K562 (cell line): ENCODE results near the gene DAGLA. TPM values are rescaled to one million over a fixed set of nuclear protein-coding genes. Genes with fewer than 3 reads are reported as not detected.
A peak's percentile ranks its signal among the peaks of the same experiment; 100 is the strongest.

ENCODE experiments used
- ATF1 ChIP-seq, 2 experiments: fragments of 450-650 bp in 1 of 2; IDR thresholded peaks; 2 replicates each; pipeline ENCODE4 v1.6.1; 2016; ENCODE audit warnings: missing compliant biosample characterization in 1 of 2, missing genetic modification characterization in 1 of 2
- CXXC5 ChIP-seq: fragments of 250-450 bp; sonication (Bioruptor Pico); IDR thresholded peaks from 2 replicates; pipeline ENCODE4 v1.8.0; 2022; ENCODE audit warnings: inconsistent platforms, mild to moderate bottlenecking, moderate library complexity
- DIDO1 ChIP-seq: fragments of 450-650 bp; IDR thresholded peaks from 2 replicates; pipeline ENCODE4 v1.6.1; 2016; ENCODE audit warnings: low read depth, missing biosample characterization, missing genetic modification characterization
- HDAC1 ChIP-seq, 2 experiments: fragments of 450-650 bp; IDR thresholded peaks; 2 replicates each; pipeline ENCODE4 v1.6.1; 2016 to 2017; ENCODE audit warnings: inconsistent platforms in 1 of 2, mild to moderate bottlenecking in 1 of 2, moderate library complexity in 1 of 2
- MTF1 ChIP-seq: fragments of 250-450 bp; sonication (Bioruptor Pico); IDR thresholded peaks from 2 replicates; pipeline ENCODE4 v1.9.0; 2021; ENCODE audit warnings: moderate library complexity, mild to moderate bottlenecking, inconsistent platforms, borderline replicate concordance
- SLC30A9 ChIP-seq: fragments of 250-450 bp; sonication (Bioruptor Pico); IDR thresholded peaks from 2 replicates; pipeline ENCODE4 v1.8.0; 2022; ENCODE audit warnings: mild to moderate bottlenecking, moderate library complexity
- UBTF ChIP-seq, 2 experiments: IDR thresholded peaks; 2 replicates each; pipeline ENCODE4 v1.6.1; 2012; ENCODE audit warnings: improper control_type of control experiment in 2 of 2, low read depth in 2 of 2, low read length in 2 of 2, borderline replicate concordance in 1 of 2
- ZFPM2 ChIP-seq: fragments of 250-450 bp; sonication (Bioruptor Pico); IDR thresholded peaks from 2 replicates; pipeline ENCODE4 v1.5.1; 2022; ENCODE audit warnings: mild to moderate bottlenecking
- ZNF76 ChIP-seq: fragments of 250-450 bp; sonication (Bioruptor Pico); IDR thresholded peaks from 2 replicates; pipeline ENCODE4 v1.4.0; 2020; ENCODE audit warnings: mild to moderate bottlenecking, moderate library complexity, borderline replicate concordance
- ZNF778 ChIP-seq: fragments of 450-650 bp; formaldehyde crosslinking; IDR thresholded peaks from 2 replicates; pipeline ENCODE4 v1.4.0; 2020; ENCODE audit warnings: mild to moderate bottlenecking, moderate library complexity
- polyA plus RNA-seq, 8 experiments: library from polyadenylated mRNA; depleted of rRNA in 4 of 8; stranded (reverse) in 5 of 8; unstranded in 3 of 8; fragments of >200 nt; fragmentation: Nextera tagmentation in 2 of 8; fragmentation: Illumina TruSeq in 1 of 8; extraction: Ambion mirVana in 2 of 8; extraction: Trizol in 1 of 8; gene quantifications; 2 replicates each; pipeline versions ENCODE4 v1.2.1 to v1.2.3, GENCODE V29; 2011 to 2014; ENCODE audit warnings: inconsistent platforms in 1 of 8, missing spikeins in 1 of 8
- total RNA-seq, 7 experiments: library from RNA; depleted of rRNA in 6 of 7; stranded (reverse); fragments of >200 nt in 6 of 7; fragmentation: Illumina TruSeq in 2 of 7; extraction: Trizol in 2 of 7; gene quantifications; 2 replicates each; pipeline versions ENCODE4 v1.2.1 to v1.2.3, GENCODE V29; 2011 to 2021; ENCODE audit warnings: low replicate concordance in 1 of 7
- TF ChIP-seq, protein P1 (sequence below): IDR thresholded peaks from 3 replicates; pipeline ENCODE4 v1.6.1; 2011; ENCODE audit warnings: borderline replicate concordance, mild to moderate bottlenecking, moderate library complexity; ENCODE audit not compliant: insufficient read length; ENCODE audit errors: extremely low read depth
- TF ChIP-seq, protein P2 (sequence below): fragments of 250-450 bp; sonication (Bioruptor Pico); IDR thresholded peaks from 2 replicates; pipeline ENCODE4 v1.8.0; 2022; ENCODE audit warnings: inconsistent platforms, mild to moderate bottlenecking, moderate library complexity, borderline replicate concordance
- TF ChIP-seq, protein P3 (sequence below): fragments of 450-650 bp; conservative IDR thresholded peaks from 2 replicates; pipeline ENCODE4 v1.6.1; 2016; ENCODE audit warnings: missing genetic modification characterization, low read depth, mild to moderate bottlenecking, control low read depth, missing compliant biosample characterization
- TF ChIP-seq, protein P4 (sequence below): fragments of 250-450 bp; sonication (Bioruptor Pico); IDR thresholded peaks from 2 replicates; pipeline ENCODE4 v1.4.0; 2020; ENCODE audit warnings: mild to moderate bottlenecking
- TF ChIP-seq, protein P5 (sequence below): sonication (generic); formaldehyde crosslinking; IDR thresholded peaks from 2 replicates; pipeline ENCODE4 v1.8.1; 2023; ENCODE audit warnings: mild to moderate bottlenecking, missing genetic modification reagents, moderate library complexity

DAGLA gene
- total and polyA plus RNA-seq, 9 of the 15 experiments (the other 6 are each of a cell fraction or from before 2014, with no cell fraction given), result 0.03 to 0.16 (median 0.04) TPM; not detected in 4

- TF ChIP-seq, protein P1, sequence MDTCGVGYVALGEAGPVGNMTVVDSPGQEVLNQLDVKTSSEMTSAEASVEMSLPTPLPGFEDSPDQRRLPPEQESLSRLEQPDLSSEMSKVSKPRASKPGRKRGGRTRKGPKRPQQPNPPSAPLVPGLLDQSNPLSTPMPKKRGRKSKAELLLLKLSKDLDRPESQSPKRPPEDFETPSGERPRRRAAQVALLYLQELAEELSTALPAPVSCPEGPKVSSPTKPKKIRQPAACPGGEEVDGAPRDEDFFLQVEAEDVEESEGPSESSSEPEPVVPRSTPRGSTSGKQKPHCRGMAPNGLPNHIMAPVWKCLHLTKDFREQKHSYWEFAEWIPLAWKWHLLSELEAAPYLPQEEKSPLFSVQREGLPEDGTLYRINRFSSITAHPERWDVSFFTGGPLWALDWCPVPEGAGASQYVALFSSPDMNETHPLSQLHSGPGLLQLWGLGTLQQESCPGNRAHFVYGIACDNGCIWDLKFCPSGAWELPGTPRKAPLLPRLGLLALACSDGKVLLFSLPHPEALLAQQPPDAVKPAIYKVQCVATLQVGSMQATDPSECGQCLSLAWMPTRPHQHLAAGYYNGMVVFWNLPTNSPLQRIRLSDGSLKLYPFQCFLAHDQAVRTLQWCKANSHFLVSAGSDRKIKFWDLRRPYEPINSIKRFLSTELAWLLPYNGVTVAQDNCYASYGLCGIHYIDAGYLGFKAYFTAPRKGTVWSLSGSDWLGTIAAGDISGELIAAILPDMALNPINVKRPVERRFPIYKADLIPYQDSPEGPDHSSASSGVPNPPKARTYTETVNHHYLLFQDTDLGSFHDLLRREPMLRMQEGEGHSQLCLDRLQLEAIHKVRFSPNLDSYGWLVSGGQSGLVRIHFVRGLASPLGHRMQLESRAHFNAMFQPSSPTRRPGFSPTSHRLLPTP, result no peak
- TF ChIP-seq ATF1 (CRISPR knock-in tag; IDR thresholded peaks at IDR 0.05) (no peak), ATF1 (tag; IDR thresholded peaks at IDR 0.05) (no peak), SLC30A9 (CRISPR knock-in tag) (no peak), MTF1 (CRISPR knock-in tag) (no peak), ZNF778 (CRISPR knock-in tag) (no peak), HDAC1 (IDR thresholded peaks at IDR 0.05) (peak in 1 of 2 experiments; percentile 48; a peak in 1 of 4 replicates), DIDO1 (tag) (no peak), ZFPM2 (CRISPR knock-in tag) (no peak), CXXC5 (CRISPR knock-in tag) (peak; percentile 64), ZNF76 (CRISPR knock-in tag) (no peak), UBTF (IDR thresholded peaks at IDR 0.05; ENCODE audit: borderline replicate concordance in 1 of 2, low read depth in 2 of 2, low read length in 2 of 2) (no peak)
- TF ChIP-seq, protein P2, sequence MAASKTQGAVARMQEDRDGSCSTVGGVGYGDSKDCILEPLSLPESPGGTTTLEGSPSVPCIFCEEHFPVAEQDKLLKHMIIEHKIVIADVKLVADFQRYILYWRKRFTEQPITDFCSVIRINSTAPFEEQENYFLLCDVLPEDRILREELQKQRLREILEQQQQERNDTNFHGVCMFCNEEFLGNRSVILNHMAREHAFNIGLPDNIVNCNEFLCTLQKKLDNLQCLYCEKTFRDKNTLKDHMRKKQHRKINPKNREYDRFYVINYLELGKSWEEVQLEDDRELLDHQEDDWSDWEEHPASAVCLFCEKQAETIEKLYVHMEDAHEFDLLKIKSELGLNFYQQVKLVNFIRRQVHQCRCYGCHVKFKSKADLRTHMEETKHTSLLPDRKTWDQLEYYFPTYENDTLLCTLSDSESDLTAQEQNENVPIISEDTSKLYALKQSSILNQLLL, result no peak
- TF ChIP-seq, protein P3, sequence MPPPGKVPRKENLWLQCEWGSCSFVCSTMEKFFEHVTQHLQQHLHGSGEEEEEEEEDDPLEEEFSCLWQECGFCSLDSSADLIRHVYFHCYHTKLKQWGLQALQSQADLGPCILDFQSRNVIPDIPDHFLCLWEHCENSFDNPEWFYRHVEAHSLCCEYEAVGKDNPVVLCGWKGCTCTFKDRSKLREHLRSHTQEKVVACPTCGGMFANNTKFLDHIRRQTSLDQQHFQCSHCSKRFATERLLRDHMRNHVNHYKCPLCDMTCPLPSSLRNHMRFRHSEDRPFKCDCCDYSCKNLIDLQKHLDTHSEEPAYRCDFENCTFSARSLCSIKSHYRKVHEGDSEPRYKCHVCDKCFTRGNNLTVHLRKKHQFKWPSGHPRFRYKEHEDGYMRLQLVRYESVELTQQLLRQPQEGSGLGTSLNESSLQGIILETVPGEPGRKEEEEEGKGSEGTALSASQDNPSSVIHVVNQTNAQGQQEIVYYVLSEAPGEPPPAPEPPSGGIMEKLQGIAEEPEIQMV (tag), result no peak
- TF ChIP-seq, protein P4, sequence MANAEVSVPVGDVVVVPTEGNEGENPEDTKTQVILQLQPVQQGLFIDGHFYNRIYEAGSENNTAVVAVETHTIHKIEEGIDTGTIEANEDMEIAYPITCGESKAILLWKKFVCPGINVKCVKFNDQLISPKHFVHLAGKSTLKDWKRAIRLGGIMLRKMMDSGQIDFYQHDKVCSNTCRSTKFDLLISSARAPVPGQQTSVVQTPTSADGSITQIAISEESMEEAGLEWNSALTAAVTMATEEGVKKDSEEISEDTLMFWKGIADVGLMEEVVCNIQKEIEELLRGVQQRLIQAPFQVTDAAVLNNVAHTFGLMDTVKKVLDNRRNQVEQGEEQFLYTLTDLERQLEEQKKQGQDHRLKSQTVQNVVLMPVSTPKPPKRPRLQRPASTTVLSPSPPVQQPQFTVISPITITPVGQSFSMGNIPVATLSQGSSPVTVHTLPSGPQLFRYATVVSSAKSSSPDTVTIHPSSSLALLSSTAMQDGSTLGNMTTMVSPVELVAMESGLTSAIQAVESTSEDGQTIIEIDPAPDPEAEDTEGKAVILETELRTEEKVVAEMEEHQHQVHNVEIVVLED (CRISPR knock-in tag), result no peak
- TF ChIP-seq, protein P5, sequence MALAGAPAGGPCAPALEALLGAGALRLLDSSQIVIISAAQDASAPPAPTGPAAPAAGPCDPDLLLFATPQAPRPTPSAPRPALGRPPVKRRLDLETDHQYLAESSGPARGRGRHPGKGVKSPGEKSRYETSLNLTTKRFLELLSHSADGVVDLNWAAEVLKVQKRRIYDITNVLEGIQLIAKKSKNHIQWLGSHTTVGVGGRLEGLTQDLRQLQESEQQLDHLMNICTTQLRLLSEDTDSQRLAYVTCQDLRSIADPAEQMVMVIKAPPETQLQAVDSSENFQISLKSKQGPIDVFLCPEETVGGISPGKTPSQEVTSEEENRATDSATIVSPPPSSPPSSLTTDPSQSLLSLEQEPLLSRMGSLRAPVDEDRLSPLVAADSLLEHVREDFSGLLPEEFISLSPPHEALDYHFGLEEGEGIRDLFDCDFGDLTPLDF (CRISPR knock-in tag), result no peak
Measured at GRCh38 chr11:61749591-61750217, 69.5 kb downstream of the DAGLA start (continued).
